Measurements from ENCODE around the gene ZSCAN10. TPM values are rescaled to one million over a fixed set of nuclear protein-coding genes. Genes with fewer than 3 reads are reported as not detected.

The ZSCAN10 gene
- total and polyA plus RNA-seq, 9 of the 15 experiments (the other 6 are each of a cell fraction or from before 2014, with no cell fraction given), result 0.22 TPM; not detected in 8

DNA sequence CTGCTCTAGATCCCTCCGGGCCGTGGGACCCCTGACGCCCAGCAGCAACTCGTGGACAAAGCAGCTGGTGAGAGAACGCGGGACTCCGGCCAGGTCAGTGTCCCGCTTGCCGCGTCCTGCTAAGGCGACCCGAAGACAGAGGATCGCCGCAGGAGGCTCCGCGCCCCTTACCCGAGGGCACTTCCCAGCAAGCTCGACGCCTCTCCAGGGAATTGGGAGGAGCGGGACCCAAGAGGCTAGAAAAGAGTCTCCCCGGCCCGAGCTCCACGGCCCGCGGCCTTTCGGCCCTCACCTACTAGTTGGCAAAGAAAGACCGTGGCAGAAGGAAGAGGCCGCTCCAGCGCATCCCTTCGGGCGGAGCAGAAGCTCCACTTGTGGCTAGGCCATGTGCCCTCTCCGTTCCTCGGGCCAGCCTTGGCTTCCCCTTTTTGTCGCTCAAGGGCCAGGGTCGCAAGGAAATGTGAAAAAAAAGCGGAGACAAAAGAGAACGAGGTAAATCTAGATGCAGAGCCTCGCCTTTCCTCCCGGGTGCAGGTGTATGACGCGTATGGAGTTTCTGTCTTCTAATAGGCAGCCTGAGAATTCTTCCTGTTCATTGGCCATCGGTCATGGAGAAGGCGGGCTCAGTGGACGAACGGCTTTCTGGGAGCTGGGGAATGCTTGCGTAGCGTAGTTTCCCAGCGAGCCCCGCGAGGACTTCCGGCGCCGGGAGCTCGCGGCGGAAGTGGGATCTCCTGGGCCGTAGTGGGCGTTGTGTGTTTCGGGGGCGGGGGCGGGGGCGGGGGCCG lies 35.4 kb upstream of the ZSCAN10 start, which contains the start of gene ZNF213 (continued):
- no peak for TF ChIP-seq SRSF3 (IDR thresholded peaks at IDR 0.05; ENCODE audit: insufficient read depth, low read length)
- TF ChIP-seq NCOA4 (IDR thresholded peaks at IDR 0.05; ENCODE audit: partially characterized antibody), result no peak
- TF ChIP-seq HMG20B (CRISPR knock-in tag; IDR thresholded peaks at IDR 0.05), result no peak
- TF ChIP-seq FOXA1 (IDR thresholded peaks at IDR 0.05; ENCODE audit: borderline replicate concordance), result no peak
- TF ChIP-seq CEBPB (tag; IDR thresholded peaks at IDR 0.05), result no peak
- TF ChIP-seq, protein P1, sequence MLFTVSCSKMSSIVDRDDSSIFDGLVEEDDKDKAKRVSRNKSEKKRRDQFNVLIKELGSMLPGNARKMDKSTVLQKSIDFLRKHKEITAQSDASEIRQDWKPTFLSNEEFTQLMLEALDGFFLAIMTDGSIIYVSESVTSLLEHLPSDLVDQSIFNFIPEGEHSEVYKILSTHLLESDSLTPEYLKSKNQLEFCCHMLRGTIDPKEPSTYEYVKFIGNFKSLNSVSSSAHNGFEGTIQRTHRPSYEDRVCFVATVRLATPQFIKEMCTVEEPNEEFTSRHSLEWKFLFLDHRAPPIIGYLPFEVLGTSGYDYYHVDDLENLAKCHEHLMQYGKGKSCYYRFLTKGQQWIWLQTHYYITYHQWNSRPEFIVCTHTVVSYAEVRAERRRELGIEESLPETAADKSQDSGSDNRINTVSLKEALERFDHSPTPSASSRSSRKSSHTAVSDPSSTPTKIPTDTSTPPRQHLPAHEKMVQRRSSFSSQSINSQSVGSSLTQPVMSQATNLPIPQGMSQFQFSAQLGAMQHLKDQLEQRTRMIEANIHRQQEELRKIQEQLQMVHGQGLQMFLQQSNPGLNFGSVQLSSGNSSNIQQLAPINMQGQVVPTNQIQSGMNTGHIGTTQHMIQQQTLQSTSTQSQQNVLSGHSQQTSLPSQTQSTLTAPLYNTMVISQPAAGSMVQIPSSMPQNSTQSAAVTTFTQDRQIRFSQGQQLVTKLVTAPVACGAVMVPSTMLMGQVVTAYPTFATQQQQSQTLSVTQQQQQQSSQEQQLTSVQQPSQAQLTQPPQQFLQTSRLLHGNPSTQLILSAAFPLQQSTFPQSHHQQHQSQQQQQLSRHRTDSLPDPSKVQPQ (CRISPR knock-in tag; IDR thresholded peaks at IDR 0.05; ENCODE audit: borderline replicate concordance), result no peak
- TF ChIP-seq CTBP1 (IDR thresholded peaks at IDR 0.05; ENCODE audit: borderline replicate concordance), result 0 out of 2 replicates have a peak, but pooled peaks have one; percentile 14
- TF ChIP-seq MTA3 (IDR thresholded peaks at IDR 0.05; ENCODE audit: borderline replicate concordance), result no peak; the same call in 1 of the 2 replicates
- TF ChIP-seq JUND (IDR thresholded peaks at IDR 0.05; ENCODE audit: borderline replicate concordance, low read depth, low read length), result peak; percentile 43; the same call in 1 of the 2 replicates
- no peak; the same call in 2 of the 3 replicates for TF ChIP-seq JUND (tag; IDR thresholded peaks at IDR 0.05; ENCODE audit: borderline replicate concordance, low read depth, low read length)
- no peak for TF ChIP-seq NUFIP1 (IDR thresholded peaks at IDR 0.05; ENCODE audit: partially characterized antibody)
- TF ChIP-seq GATAD2A (IDR thresholded peaks at IDR 0.05), result no peak
- TF ChIP-seq, protein P2, sequence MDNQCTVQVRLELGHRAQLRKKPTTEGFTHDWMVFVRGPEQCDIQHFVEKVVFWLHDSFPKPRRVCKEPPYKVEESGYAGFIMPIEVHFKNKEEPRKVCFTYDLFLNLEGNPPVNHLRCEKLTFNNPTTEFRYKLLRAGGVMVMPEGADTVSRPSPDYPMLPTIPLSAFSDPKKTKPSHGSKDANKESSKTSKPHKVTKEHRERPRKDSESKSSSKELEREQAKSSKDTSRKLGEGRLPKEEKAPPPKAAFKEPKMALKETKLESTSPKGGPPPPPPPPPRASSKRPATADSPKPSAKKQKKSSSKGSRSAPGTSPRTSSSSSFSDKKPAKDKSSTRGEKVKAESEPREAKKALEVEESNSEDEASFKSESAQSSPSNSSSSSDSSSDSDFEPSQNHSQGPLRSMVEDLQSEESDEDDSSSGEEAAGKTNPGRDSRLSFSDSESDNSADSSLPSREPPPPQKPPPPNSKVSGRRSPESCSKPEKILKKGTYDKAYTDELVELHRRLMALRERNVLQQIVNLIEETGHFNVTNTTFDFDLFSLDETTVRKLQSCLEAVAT (IDR thresholded peaks at IDR 0.05), result no peak
- no peak for TF ChIP-seq TCF7 (IDR thresholded peaks at IDR 0.05; ENCODE audit: borderline replicate concordance)
- TF ChIP-seq NFYB (IDR thresholded peaks at IDR 0.05; ENCODE audit: extremely low read depth, insufficient read length), result peak; percentile 81
- TF ChIP-seq CHCHD3 (CRISPR knock-in tag; IDR thresholded peaks at IDR 0.05), result no peak
- TF ChIP-seq, protein P3, sequence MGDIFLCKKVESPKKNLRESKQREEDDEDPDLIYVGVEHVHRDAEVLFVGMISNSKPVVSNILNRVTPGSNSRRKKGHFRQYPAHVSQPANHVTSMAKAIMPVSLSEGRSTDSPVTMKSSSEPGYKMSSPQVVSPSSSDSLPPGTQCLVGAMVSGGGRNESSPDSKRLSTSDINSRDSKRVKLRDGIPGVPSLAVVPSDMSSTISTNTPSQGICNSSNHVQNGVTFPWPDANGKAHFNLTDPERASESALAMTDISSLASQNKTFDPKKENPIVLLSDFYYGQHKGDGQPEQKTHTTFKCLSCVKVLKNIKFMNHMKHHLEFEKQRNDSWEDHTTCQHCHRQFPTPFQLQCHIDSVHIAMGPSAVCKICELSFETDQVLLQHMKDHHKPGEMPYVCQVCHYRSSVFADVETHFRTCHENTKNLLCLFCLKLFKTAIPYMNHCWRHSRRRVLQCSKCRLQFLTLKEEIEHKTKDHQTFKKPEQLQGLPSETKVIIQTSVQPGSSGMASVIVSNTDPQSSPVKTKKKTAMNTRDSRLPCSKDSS (IDR thresholded peaks at IDR 0.05; ENCODE audit: low read depth, partially characterized antibody), result no peak
- TF ChIP-seq NR2C2 (CRISPR knock-in tag; IDR thresholded peaks at IDR 0.05), result 0 out of 2 replicates have a peak, but pooled peaks have one; percentile 39
- TF ChIP-seq NR2C2 (tag; IDR thresholded peaks at IDR 0.05), result peak; percentile 49; the same call in 1 of the 2 replicates
- TF ChIP-seq FIP1L1 (IDR thresholded peaks at IDR 0.05; ENCODE audit: low read depth, low read length, poor library complexity, severe bottlenecking), result no peak
- TF ChIP-seq, protein P4, sequence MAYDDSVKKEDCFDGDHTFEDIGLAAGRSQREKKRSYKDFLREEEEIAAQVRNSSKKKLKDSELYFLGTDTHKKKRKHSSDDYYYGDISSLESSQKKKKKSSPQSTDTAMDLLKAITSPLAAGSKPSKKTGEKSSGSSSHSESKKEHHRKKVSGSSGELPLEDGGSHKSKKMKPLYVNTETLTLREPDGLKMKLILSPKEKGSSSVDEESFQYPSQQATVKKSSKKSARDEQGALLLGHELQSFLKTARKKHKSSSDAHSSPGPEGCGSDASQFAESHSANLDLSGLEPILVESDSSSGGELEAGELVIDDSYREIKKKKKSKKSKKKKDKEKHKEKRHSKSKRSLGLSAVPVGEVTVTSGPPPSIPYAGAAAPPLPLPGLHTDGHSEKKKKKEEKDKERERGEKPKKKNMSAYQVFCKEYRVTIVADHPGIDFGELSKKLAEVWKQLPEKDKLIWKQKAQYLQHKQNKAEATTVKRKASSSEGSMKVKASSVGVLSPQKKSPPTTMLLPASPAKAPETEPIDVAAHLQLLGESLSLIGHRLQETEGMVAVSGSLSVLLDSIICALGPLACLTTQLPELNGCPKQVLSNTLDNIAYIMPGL (CRISPR knock-in tag; IDR thresholded peaks at IDR 0.05), result no peak
